ENCODE data around the gene PITPNM3. TPM values are rescaled to one million over a fixed set of nuclear protein-coding genes. Genes with fewer than 3 reads are reported as not detected.

PITPNM3 gene
- total and polyA plus RNA-seq, 4 donors = 2.0 to 12.6 (median 5.4) TPM

- DNase-seq = no peak
- no peaks in the 10 kb centered on the region for H3K4me1 ChIP-seq (ENCODE audit: control insufficient read depth in 5 of 5, insufficient read depth in 5 of 5, low read length in 5 of 5)
- H3K9me3 ChIP-seq (ENCODE audit: control insufficient read depth in 4 of 4, insufficient read depth in 3 of 4, low read length in 3 of 4) = no peaks in the 10 kb centered on the region
- H3K27ac ChIP-seq (ENCODE audit: low read depth in 1 of 2, low read length in 1 of 2) = no peak within 1 kb of the TSS
- WGBS, 2 donors = 83 to 88% methylated on average over 16 of the region's 16 CpGs
- no peak within 1 kb of the TSS for H3K9ac ChIP-seq (ENCODE audit: insufficient read depth in 1 of 2, low read length in 2 of 2)
- no peak within 1 kb of the TSS for H3K4me3 ChIP-seq
- no peaks in the 10 kb centered on the region for H3K36me3 ChIP-seq (ENCODE audit: control insufficient read depth in 4 of 4, insufficient read depth in 4 of 4, low read length in 4 of 4)
- no peak for ATAC-seq (ENCODE audit: insufficient read depth, low FRiP score)
- TF ChIP-seq, protein P1, sequence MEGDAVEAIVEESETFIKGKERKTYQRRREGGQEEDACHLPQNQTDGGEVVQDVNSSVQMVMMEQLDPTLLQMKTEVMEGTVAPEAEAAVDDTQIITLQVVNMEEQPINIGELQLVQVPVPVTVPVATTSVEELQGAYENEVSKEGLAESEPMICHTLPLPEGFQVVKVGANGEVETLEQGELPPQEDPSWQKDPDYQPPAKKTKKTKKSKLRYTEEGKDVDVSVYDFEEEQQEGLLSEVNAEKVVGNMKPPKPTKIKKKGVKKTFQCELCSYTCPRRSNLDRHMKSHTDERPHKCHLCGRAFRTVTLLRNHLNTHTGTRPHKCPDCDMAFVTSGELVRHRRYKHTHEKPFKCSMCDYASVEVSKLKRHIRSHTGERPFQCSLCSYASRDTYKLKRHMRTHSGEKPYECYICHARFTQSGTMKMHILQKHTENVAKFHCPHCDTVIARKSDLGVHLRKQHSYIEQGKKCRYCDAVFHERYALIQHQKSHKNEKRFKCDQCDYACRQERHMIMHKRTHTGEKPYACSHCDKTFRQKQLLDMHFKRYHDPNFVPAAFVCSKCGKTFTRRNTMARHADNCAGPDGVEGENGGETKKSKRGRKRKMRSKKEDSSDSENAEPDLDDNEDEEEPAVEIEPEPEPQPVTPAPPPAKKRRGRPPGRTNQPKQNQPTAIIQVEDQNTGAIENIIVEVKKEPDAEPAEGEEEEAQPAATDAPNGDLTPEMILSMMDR (IDR thresholded peaks at IDR 0.05; ENCODE audit: control extremely low read depth, extremely low read depth) = no peak
- H3K27me3 ChIP-seq (ENCODE audit: control insufficient read depth in 3 of 3, insufficient read depth in 3 of 3, low read length in 2 of 3) = peaks cover 0 to 7% (median 6%) of the 10 kb centered on the region in 3 donors
Measured at GRCh38 chr17:6435051-6435450, 121.3 kb downstream of the PITPNM3 start, which contains the start of gene AIPL1. TSS of gene AIPL1 (minus strand) at chr17:6435121. CDS start at chr17:6435104, 17 bp downstream.

GRCh38 chr17:6430769-6431168, 125.6 kb downstream of the PITPNM3 start:
- DNase-seq (no peak), ATAC-seq (ENCODE audit: insufficient read depth, low FRiP score) (no peak)
- Histone ChIP-seq H3K9ac (ENCODE audit: insufficient read depth in 1 of 2, low read length in 2 of 2) (no peak overlapping the region), H3K4me1 (ENCODE audit: control insufficient read depth in 5 of 5, insufficient read depth in 5 of 5, low read length in 5 of 5) (peaks cover 0 to 2% (median 0%) of the 10 kb centered on the region in 5 donors), H3K27ac (ENCODE audit: low read depth in 1 of 2, low read length in 1 of 2) (no peak overlapping the region), H3K27me3 (ENCODE audit: control insufficient read depth in 3 of 3, insufficient read depth in 3 of 3, low read length in 2 of 3) (peaks cover 0 to 2% (median 0%) of the 10 kb centered on the region in 3 donors), H3K4me3 (no peak overlapping the region), H3K36me3 (ENCODE audit: control insufficient read depth in 4 of 4, insufficient read depth in 4 of 4, low read length in 4 of 4) (no peaks in the 10 kb centered on the region), H3K9me3 (ENCODE audit: control insufficient read depth in 4 of 4, insufficient read depth in 3 of 4, low read length in 3 of 4) (no peaks in the 10 kb centered on the region)
- TF ChIP-seq, protein P1 (IDR thresholded peaks at IDR 0.05; ENCODE audit: control extremely low read depth, extremely low read depth) = no peak

DNA sequence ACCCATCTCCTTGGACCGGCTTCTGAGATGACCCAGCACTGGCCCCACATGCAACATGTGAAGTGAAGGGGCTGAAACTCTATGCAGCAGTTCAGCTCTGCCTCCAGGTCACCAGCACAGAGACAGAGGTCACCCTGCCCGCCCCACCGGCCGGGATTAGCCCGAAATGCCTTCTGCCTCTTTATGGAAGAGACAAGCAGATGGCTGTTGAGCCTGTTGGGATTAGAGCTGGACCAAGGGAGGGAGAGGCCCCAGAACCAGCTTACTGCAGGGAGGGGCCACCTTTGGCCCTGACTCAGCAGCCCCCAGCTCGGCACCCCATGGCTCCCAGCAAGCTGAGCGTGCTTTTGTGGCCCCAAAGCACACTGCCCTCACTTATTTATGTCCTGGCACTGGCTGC, 127.1 kb downstream of the PITPNM3 start:
- ATAC-seq (ENCODE audit: insufficient read depth, low FRiP score) (no peak), DNase-seq (no peak)
- Histone ChIP-seq H3K36me3 (ENCODE audit: control insufficient read depth in 4 of 4, insufficient read depth in 4 of 4, low read length in 4 of 4) (no peaks in the 10 kb centered on the region), H3K27ac (ENCODE audit: low read depth in 1 of 2, low read length in 1 of 2) (no peak overlapping the region), H3K4me1 (ENCODE audit: control insufficient read depth in 5 of 5, insufficient read depth in 5 of 5, low read length in 5 of 5) (peaks cover 0 to 2% (median 0%) of the 10 kb centered on the region in 5 donors), H3K9me3 (ENCODE audit: control insufficient read depth in 4 of 4, insufficient read depth in 3 of 4, low read length in 3 of 4) (no peaks in the 10 kb centered on the region), H3K27me3 (ENCODE audit: control insufficient read depth in 3 of 3, insufficient read depth in 3 of 3, low read length in 2 of 3) (peaks cover 0 to 2% (median 0%) of the 10 kb centered on the region in 3 donors), H3K9ac (ENCODE audit: insufficient read depth in 1 of 2, low read length in 2 of 2) (no peak overlapping the region), H3K4me3 (no peak overlapping the region)
- TF ChIP-seq, protein P1 (IDR thresholded peaks at IDR 0.05; ENCODE audit: control extremely low read depth, extremely low read depth) = no peak
- 84 to 91% methylated on average over 7 of the region's 7 CpGs for WGBS, 2 donors
